Endodermal cell (in vitro differentiated cells): ENCODE data around the gene DENND2A. TPM values are rescaled to one million over a fixed set of nuclear protein-coding genes. Genes with fewer than 3 reads are reported as not detected.

Experiments used
- DNase-seq: peaks from one replicate; pipeline ENCODE4 v3.0.0-alpha.2; 2017
- H3K27ac ChIP-seq: 2 replicates; pipeline ENCODE4 v1.5.1; 2013; ENCODE audit warnings: mild to moderate bottlenecking, low read depth, low read length, moderate library complexity
- H3K27me3 ChIP-seq: 2 replicates; pipeline ENCODE4 v1.6.1; 2013; ENCODE audit warnings: mild to moderate bottlenecking, low read length, moderate library complexity; ENCODE audit not compliant: insufficient read depth, control insufficient read depth, poor library complexity, severe bottlenecking
- H3K36me3 ChIP-seq: 2 replicates; pipeline ENCODE4 v1.7.0; 2013; ENCODE audit warnings: mild to moderate bottlenecking, low read length, moderate library complexity; ENCODE audit not compliant: control insufficient read depth, insufficient read depth
- H3K4me1 ChIP-seq: one replicate; pipeline ENCODE4 v1.7.0; 2013; ENCODE audit warnings: low read length; ENCODE audit not compliant: control insufficient read depth, insufficient read depth
- H3K4me3 ChIP-seq: 2 replicates; pipeline ENCODE4 v1.5.1; 2013; ENCODE audit warnings: mild to moderate bottlenecking, low read length, moderate library complexity
- H3K9ac ChIP-seq: 2 replicates; pipeline ENCODE4 v1.6.1; 2013; ENCODE audit warnings: mild to moderate bottlenecking, low read length, moderate library complexity; ENCODE audit not compliant: poor library complexity, severe bottlenecking; ENCODE audit errors: extremely low read depth
- H3K9me3 ChIP-seq: 2 replicates; pipeline ENCODE4 v1.6.1; 2013; ENCODE audit warnings: mild to moderate bottlenecking, low read length, moderate library complexity; ENCODE audit not compliant: control insufficient read depth
- H3K27ac Mint-ChIP-seq: 2 replicates; pipeline ENCODE4 v1.8.0; 2020; ENCODE audit warnings: mixed read lengths
- H3K27me3 Mint-ChIP-seq: 2 replicates; pipeline ENCODE4 v1.8.0; 2021; ENCODE audit warnings: mild to moderate bottlenecking, mixed read lengths; ENCODE audit not compliant: insufficient read depth
- H3K36me3 Mint-ChIP-seq: 2 replicates; pipeline ENCODE4 v1.8.0; 2020; ENCODE audit warnings: low read depth, mixed read lengths
- H3K4me1 Mint-ChIP-seq: 2 replicates; pipeline ENCODE4 v1.8.0; 2020; ENCODE audit warnings: mixed read lengths
- H3K4me3 Mint-ChIP-seq: 2 replicates; pipeline ENCODE4 v1.8.0; 2020; ENCODE audit warnings: mild to moderate bottlenecking, moderate library complexity, mixed read lengths
- H3K9me3 Mint-ChIP-seq: 2 replicates; pipeline ENCODE4 v1.8.0; 2020; ENCODE audit warnings: mild to moderate bottlenecking, mixed read lengths
- WGBS, 2 experiments: methylation state at CpG; one replicate each; pipeline versions ENCODE4 v1.1.5 to v1.1.7; 2013; ENCODE audit warnings: missing lambda C conversion rate in 2 of 2, mixed read lengths in 1 of 2; ENCODE audit not compliant: insufficient coverage in 1 of 2, insufficient read length in 1 of 2; 5-methylcytosine and 5-hydroxymethylcytosine counted together
- total RNA-seq, 2 donors: library from RNA; stranded (reverse); fragmentation: NEBNext Ultra II Directional in 1 of 2; extraction: Animal tissue kit (Norgen Biotek cat#: 25700) in 1 of 2; gene quantifications; 2 replicates in 1 of 2; 3 replicates in 1 of 2; pipeline ENCODE4 v1.2.1, GENCODE V29; 2021
- TF ChIP-seq, protein P1 (sequence below): fragments of 200-600 bp; sonication (generic); conservative IDR thresholded peaks from 2 replicates; pipeline ENCODE4 v1.5.0; 2021; ENCODE audit warnings: antibody characterized with exemption, mild to moderate bottlenecking

DENND2A gene
- total RNA-seq, 2 donors from 2014 or later: 28.5 to 40.6 TPM

DNA sequence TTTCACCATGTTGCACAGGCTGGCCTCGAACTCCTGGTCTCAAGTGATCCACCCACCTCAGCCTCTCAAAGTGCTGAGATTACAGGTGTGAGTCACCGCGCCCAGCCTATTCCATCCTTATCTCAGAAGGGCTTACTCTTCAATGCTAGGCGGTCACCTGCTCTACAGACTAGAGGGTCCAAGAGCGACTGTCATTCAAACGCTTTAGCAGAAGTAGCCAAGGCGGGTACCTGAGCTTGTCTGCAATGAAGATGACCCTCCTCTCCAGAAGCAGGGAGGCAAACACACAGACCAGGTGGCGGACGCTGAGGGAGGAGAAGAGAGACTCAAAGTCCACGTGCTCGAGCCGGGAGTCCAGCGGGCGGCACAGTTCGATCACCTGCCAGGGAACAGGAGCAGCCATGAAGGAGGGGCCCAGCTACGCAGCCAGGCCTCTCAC, 96.2 kb downstream of the DENND2A start:
- Histone ChIP-seq H3K27ac (no peak overlapping the region), H3K27me3 (no peaks in the 10 kb centered on the region), H3K4me1 (peaks cover 5% of the 10 kb centered on the region), H3K9me3 (no peaks in the 10 kb centered on the region), H3K36me3 (peaks cover 6% of the 10 kb centered on the region), H3K9ac (no peak overlapping the region), H3K4me3 (no peak overlapping the region)
- Mint-ChIP-seq H3K9me3 (no peaks in the 10 kb centered on the region), H3K27me3 (no peaks in the 10 kb centered on the region), H3K36me3 (peaks cover 19% of the 10 kb centered on the region), H3K4me3 (no peak overlapping the region), H3K4me1 (peaks cover 16% of the 10 kb centered on the region), H3K27ac (no peak overlapping the region)
- TF ChIP-seq, protein P1, sequence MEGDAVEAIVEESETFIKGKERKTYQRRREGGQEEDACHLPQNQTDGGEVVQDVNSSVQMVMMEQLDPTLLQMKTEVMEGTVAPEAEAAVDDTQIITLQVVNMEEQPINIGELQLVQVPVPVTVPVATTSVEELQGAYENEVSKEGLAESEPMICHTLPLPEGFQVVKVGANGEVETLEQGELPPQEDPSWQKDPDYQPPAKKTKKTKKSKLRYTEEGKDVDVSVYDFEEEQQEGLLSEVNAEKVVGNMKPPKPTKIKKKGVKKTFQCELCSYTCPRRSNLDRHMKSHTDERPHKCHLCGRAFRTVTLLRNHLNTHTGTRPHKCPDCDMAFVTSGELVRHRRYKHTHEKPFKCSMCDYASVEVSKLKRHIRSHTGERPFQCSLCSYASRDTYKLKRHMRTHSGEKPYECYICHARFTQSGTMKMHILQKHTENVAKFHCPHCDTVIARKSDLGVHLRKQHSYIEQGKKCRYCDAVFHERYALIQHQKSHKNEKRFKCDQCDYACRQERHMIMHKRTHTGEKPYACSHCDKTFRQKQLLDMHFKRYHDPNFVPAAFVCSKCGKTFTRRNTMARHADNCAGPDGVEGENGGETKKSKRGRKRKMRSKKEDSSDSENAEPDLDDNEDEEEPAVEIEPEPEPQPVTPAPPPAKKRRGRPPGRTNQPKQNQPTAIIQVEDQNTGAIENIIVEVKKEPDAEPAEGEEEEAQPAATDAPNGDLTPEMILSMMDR: no peak
- WGBS, 2 experiments: 96 to 98% methylated on average over 4 to 16 of the region's 16 CpGs
- DNase-seq: no peak

DNA sequence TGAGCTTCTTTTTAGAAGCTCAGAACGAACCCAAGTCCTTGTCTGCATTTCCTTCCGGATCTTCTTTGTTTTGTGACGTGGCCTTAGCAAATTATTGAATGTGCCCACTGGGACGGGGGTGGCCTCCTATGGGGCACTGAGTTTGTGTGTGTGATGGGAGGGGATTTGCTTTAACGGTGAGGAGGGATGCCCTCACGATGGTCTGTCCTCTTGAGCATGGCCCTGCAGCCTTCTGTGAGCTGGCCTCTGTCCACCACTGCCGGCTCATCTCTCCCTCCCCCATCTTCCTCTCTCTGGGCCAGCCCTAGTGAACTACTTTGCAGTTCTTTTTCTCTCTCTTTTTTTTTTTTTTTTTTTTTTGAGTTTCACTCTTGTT, 98.4 kb downstream of the DENND2A start:
- Histone ChIP-seq H3K4me1 (peaks cover 5% of the 10 kb centered on the region), H3K27me3 (no peaks in the 10 kb centered on the region), H3K27ac (peak overlapping the region; percentile 94), H3K9ac (no peak overlapping the region), H3K36me3 (peaks cover 6% of the 10 kb centered on the region), H3K4me3 (no peak overlapping the region), H3K9me3 (no peaks in the 10 kb centered on the region)
- H3K27ac Mint-ChIP-seq: peak overlapping the region; percentile 95
- peak overlapping the region; percentile 45 for H3K4me3 Mint-ChIP-seq
- H3K4me1 Mint-ChIP-seq: peaks cover 16% of the 10 kb centered on the region
- TF ChIP-seq, protein P1: no peak
- DNase-seq: peak; percentile 55
- no peaks in the 10 kb centered on the region for H3K27me3 Mint-ChIP-seq
- no peaks in the 10 kb centered on the region for H3K9me3 Mint-ChIP-seq
- WGBS, 2 experiments: 35 to 66% methylated on average over 2 to 7 of the region's 7 CpGs
- peaks cover 30% of the 10 kb centered on the region for H3K36me3 Mint-ChIP-seq

DNA sequence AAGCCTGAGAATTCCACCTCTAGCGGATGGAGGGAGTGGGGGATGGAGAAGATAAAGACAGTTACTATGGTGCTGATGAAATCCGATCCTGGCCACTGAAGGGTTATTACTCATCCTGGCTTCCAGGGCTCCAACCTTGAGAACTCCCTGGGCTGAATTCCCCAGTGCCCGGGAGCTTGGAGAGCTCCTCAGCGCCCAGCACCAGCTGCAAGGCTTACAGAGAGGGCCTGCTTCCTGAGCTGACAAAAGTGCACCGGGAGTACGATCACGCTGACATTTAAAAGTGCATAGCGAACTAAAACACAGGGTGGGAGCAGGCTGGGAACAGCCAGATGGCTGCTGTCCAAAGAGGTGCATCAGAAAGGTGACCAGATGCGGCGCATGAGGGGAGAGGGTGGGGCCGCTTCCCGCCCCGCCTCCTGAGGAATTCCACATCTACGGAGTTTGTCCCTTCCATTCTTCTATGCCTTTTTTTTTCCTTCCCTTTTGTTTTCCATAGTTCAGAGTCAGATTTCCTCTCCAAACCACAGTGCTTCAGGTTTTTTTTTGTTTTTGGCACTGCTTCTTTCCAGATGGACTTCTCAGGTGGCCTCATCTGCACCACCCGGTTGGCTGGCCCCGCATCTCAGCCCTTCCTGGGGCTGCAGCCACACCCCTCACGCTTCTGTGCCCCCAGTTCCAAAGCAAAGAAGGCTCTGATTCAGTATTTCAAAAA, 98.9 kb downstream of the DENND2A start:
- Mint-ChIP-seq H3K9me3 (no peaks in the 10 kb centered on the region), H3K36me3 (peaks cover 30% of the 10 kb centered on the region), H3K4me1 (peaks cover 16% of the 10 kb centered on the region), H3K27me3 (no peaks in the 10 kb centered on the region), H3K27ac (peak overlapping the region; percentile 95), H3K4me3 (peak overlapping the region; percentile 45)
- peaks cover 5% of the 10 kb centered on the region for H3K4me1 ChIP-seq
- no peaks in the 10 kb centered on the region for H3K27me3 ChIP-seq
- H3K27ac ChIP-seq: peak overlapping the region; percentile 94
- peak; percentile 90 for DNase-seq
- peak overlapping the region; percentile 43 for H3K4me3 ChIP-seq
- peaks cover 5% of the 10 kb centered on the region for H3K36me3 ChIP-seq
- TF ChIP-seq, protein P1: no peak
- WGBS, 2 experiments: 16 to 25% methylated on average over 6 to 17 of the region's 17 CpGs
- peak overlapping the region; percentile 47 for H3K9ac ChIP-seq
- no peaks in the 10 kb centered on the region for H3K9me3 ChIP-seq
